Measurements from ENCODE around the gene SLF2.
A peak's percentile ranks its signal among the peaks of the same experiment; 100 is the strongest.

Gene SLF2

DNA sequence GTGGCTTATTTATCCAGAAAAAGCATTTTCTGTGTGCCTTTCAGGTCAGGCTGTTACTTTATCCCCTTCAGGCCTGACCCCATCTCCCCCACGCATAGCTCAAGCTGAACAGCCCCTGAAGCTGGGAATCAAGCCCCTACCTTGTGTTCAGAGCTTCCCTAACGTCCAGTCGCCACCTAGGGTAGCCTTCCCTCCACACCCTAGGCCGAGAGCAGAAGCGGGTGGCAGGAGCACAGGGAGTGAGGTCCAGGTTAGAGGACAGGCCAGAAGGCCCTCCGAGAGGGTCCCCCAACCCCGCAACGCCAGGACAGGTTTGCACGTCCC, 56.1 kb downstream of the SLF2 start:
- ATAC-seq (ENCODE audit: low read depth) (peak; percentile 5; the same call in 2 of the 3 replicates), DNase-seq (ENCODE audit: low spot score) (no peak)
- H3K27me3 ChIP-seq (ENCODE audit: insufficient read depth, poor library complexity, severe bottlenecking): no peaks in the 10 kb centered on the region
- TF ChIP-seq, protein P1, sequence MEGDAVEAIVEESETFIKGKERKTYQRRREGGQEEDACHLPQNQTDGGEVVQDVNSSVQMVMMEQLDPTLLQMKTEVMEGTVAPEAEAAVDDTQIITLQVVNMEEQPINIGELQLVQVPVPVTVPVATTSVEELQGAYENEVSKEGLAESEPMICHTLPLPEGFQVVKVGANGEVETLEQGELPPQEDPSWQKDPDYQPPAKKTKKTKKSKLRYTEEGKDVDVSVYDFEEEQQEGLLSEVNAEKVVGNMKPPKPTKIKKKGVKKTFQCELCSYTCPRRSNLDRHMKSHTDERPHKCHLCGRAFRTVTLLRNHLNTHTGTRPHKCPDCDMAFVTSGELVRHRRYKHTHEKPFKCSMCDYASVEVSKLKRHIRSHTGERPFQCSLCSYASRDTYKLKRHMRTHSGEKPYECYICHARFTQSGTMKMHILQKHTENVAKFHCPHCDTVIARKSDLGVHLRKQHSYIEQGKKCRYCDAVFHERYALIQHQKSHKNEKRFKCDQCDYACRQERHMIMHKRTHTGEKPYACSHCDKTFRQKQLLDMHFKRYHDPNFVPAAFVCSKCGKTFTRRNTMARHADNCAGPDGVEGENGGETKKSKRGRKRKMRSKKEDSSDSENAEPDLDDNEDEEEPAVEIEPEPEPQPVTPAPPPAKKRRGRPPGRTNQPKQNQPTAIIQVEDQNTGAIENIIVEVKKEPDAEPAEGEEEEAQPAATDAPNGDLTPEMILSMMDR (IDR thresholded peaks at IDR 0.05; ENCODE audit: poor library complexity, severe bottlenecking): no peak
- H3K27ac ChIP-seq (ENCODE audit: poor library complexity, severe bottlenecking): no peak overlapping the region
- H3K9me3 ChIP-seq (ENCODE audit: severe bottlenecking): no peaks in the 10 kb centered on the region
- peak overlapping the region; percentile 43 for H3K4me3 ChIP-seq (ENCODE audit: severe bottlenecking)
- H3K36me3 ChIP-seq (ENCODE audit: low read depth): peaks cover 5% of the 10 kb centered on the region; the same call in 1 of the 2 replicates
- peaks cover 3% of the 10 kb centered on the region for H3K4me1 ChIP-seq (ENCODE audit: insufficient read depth, poor library complexity, severe bottlenecking)

GRCh38 chr10:100969187-100970075, 56.7 kb downstream of the SLF2 start, which contains the start of gene SEMA4G:
SEMA4G (plus strand) TSS chr10:100969504; CDS start chr10:100972913, 3,409 bp downstream.
- H3K27ac ChIP-seq (ENCODE audit: poor library complexity, severe bottlenecking): no peak within 1 kb of the TSS
- H3K4me1 ChIP-seq (ENCODE audit: insufficient read depth, poor library complexity, severe bottlenecking): peaks cover 3% of the 10 kb centered on the region
- DNase-seq (ENCODE audit: low spot score): no peak
- H3K27me3 ChIP-seq (ENCODE audit: insufficient read depth, poor library complexity, severe bottlenecking): no peaks in the 10 kb centered on the region
- H3K36me3 ChIP-seq (ENCODE audit: low read depth): no peaks in the 10 kb centered on the region
- H3K9me3 ChIP-seq (ENCODE audit: severe bottlenecking): no peaks in the 10 kb centered on the region
- peak; percentile 69 for ATAC-seq (ENCODE audit: low read depth)
- TF ChIP-seq, protein P1 (IDR thresholded peaks at IDR 0.05; ENCODE audit: poor library complexity, severe bottlenecking): peak; percentile 60
- H3K4me3 ChIP-seq (ENCODE audit: severe bottlenecking): peak within 1 kb of the TSS; percentile 43

DNA sequence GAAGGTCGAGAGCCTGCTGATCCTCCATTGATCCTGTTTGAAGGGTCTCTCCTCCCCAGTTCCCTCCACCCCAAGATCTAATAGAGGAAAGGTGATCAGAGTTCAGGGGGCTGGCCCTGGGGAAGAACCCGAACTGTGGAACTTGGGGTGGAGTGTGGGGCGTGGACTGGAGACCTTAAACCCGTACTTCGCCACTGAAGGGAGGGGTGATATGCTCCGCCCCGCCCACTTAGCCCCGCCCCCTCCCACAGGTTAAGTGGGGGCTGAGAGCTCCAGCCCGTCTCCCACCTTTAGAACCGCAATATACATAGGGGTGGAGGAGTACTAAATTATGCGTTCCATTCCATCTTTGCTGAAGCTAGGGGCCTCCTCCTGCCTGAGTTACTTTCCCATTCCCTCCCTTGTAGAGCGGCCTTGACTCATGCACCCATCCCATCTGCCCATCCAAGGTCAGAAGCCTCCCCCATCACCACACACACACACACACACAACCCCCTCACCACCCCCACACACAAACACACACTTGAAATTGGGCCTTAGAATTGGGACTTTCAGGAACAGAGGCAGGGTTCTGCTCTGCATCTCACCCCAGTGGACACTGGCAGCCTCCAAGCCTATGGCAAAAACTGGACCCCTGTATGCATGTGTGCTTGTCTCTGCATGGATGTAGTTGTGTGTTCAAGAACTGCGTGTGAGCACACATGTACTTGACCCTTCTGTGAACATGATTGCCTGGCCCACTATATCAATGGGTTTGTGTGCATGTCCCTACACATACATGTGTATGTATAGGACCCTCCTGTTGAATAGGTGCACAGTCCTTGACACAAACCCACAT, 57.5 kb downstream of the SLF2 start:
- Histone ChIP-seq H3K4me3 (ENCODE audit: severe bottlenecking) (peak overlapping the region; percentile 43), H3K27ac (ENCODE audit: poor library complexity, severe bottlenecking) (no peak overlapping the region), H3K27me3 (ENCODE audit: insufficient read depth, poor library complexity, severe bottlenecking) (no peaks in the 10 kb centered on the region), H3K9me3 (ENCODE audit: severe bottlenecking) (no peaks in the 10 kb centered on the region), H3K36me3 (ENCODE audit: low read depth) (no peaks in the 10 kb centered on the region), H3K4me1 (ENCODE audit: insufficient read depth, poor library complexity, severe bottlenecking) (peaks cover 3% of the 10 kb centered on the region)
- DNase-seq (ENCODE audit: low spot score) (no peak), ATAC-seq (ENCODE audit: low read depth) (0 out of 3 replicates have a peak, but pooled peaks have one; percentile 6)
- TF ChIP-seq, protein P1 (IDR thresholded peaks at IDR 0.05; ENCODE audit: poor library complexity, severe bottlenecking): no peak

- ATAC-seq (ENCODE audit: low read depth) (no peak), DNase-seq (ENCODE audit: low spot score) (no peak)
- H3K36me3 ChIP-seq (ENCODE audit: low read depth): no peaks in the 10 kb centered on the region
- H3K27ac ChIP-seq (ENCODE audit: poor library complexity, severe bottlenecking): no peak overlapping the region
- H3K4me3 ChIP-seq (ENCODE audit: severe bottlenecking): no peak overlapping the region
- TF ChIP-seq, protein P1 (IDR thresholded peaks at IDR 0.05; ENCODE audit: poor library complexity, severe bottlenecking): no peak
- H3K4me1 ChIP-seq (ENCODE audit: insufficient read depth, poor library complexity, severe bottlenecking): peaks cover 3% of the 10 kb centered on the region
- H3K9me3 ChIP-seq (ENCODE audit: severe bottlenecking): no peaks in the 10 kb centered on the region
- no peaks in the 10 kb centered on the region for H3K27me3 ChIP-seq (ENCODE audit: insufficient read depth, poor library complexity, severe bottlenecking)
Observed at GRCh38 chr10:100970914-100971811, 58.4 kb downstream of the SLF2 start.

Measured in RWPE2 (cell line).